Measurements from ENCODE around the gene RNF220. TPM values are rescaled to one million over a fixed set of nuclear protein-coding genes. Genes with fewer than 3 reads are reported as not detected.

Gene RNF220
- total and polyA plus RNA-seq, 7 donors: 49.5 to 122 (median 82.8) TPM

DNA sequence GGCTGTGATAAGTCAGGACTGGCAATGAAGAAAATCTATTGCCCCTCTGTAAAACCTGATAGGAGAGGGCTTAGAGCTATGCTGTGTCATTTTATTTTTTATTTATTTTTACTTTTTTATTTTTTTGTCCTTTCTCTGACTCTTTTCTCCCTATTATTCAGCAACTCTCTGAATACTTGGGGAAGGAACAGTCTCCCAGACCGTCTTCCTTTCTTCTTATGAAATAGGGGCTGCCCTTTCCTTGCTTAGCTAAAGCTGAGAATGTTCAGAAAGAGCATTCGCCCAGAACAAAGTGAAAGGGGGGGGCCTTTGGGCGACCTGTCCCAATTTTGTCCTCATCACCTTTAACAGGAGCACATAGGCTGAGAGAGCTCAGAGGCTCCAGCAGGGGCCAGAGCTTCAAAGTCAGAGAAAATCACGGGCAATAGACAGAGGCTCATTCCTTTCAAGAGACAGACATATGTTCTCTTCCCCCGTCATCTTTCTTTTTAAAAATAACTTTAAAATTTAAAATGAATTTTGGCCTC, 80.9 kb downstream of the RNF220 start:
- intact Hi-C loops (cut with DNase I): no loop called here
- H3K36me3 ChIP-seq: no peaks in the 10 kb centered on the region
- TF ChIP-seq, protein P1, sequence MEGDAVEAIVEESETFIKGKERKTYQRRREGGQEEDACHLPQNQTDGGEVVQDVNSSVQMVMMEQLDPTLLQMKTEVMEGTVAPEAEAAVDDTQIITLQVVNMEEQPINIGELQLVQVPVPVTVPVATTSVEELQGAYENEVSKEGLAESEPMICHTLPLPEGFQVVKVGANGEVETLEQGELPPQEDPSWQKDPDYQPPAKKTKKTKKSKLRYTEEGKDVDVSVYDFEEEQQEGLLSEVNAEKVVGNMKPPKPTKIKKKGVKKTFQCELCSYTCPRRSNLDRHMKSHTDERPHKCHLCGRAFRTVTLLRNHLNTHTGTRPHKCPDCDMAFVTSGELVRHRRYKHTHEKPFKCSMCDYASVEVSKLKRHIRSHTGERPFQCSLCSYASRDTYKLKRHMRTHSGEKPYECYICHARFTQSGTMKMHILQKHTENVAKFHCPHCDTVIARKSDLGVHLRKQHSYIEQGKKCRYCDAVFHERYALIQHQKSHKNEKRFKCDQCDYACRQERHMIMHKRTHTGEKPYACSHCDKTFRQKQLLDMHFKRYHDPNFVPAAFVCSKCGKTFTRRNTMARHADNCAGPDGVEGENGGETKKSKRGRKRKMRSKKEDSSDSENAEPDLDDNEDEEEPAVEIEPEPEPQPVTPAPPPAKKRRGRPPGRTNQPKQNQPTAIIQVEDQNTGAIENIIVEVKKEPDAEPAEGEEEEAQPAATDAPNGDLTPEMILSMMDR (IDR thresholded peaks at IDR 0.05): no peak
- TF ChIP-seq EP300 (IDR thresholded peaks at IDR 0.05): no peak
- TF ChIP-seq POLR2A (IDR thresholded peaks at IDR 0.05): no peak
- TF ChIP-seq POLR2AphosphoS5 (IDR thresholded peaks at IDR 0.05): no peak
- peak overlapping the region in 3 of 4 donors; percentile 11 to 70 (median 58) for H3K27ac ChIP-seq
- no peak for DNase-seq
- no peaks in the 10 kb centered on the region for H3K27me3 ChIP-seq
- peaks cover 0 to 14% (median 7%) of the 10 kb centered on the region in 4 donors for H3K4me1 ChIP-seq
- WGBS, 2 donors: 59 to 63% methylated on average over 5 of the region's 5 CpGs
- no peaks in the 10 kb centered on the region for H3K9me3 ChIP-seq
- H3K4me3 ChIP-seq: no peak overlapping the region

DNA sequence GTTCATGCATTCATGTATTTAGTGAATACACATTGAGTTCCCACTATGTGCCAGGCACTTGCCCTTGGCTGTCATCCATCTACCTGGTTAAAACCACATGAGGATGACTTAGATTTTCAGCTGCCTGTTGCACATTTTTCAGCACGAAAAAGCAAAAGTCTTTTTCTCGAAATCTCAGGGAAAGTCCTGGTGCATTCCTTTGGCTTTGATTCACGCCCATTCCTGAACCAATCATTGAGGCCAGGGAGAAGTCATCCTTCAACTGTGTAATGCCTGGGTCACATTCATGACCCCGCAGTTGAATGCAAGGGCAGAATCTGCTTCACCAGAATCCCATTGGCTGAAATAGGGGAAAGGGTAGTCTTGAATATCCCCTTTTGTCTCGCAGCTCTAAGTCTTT, 84.4 kb downstream of the RNF220 start:
- no peaks in the 10 kb centered on the region for H3K36me3 ChIP-seq
- 88 to 90% methylated on average over 5 of the region's 5 CpGs for WGBS, 2 donors
- H3K4me1 ChIP-seq: peaks cover 0 to 14% (median 7%) of the 10 kb centered on the region in 4 donors
- H3K9me3 ChIP-seq: no peaks in the 10 kb centered on the region
- TF ChIP-seq POLR2A (IDR thresholded peaks at IDR 0.05): no peak
- TF ChIP-seq, protein P1 (IDR thresholded peaks at IDR 0.05): no peak
- no peak for TF ChIP-seq POLR2AphosphoS5 (IDR thresholded peaks at IDR 0.05)
- no peak for TF ChIP-seq EP300 (IDR thresholded peaks at IDR 0.05)
- intact Hi-C loops (cut with DNase I): no loop called here
- no peak overlapping the region for H3K27ac ChIP-seq
- H3K27me3 ChIP-seq: no peaks in the 10 kb centered on the region
- DNase-seq: no peak
- H3K4me3 ChIP-seq: no peak overlapping the region

DNA sequence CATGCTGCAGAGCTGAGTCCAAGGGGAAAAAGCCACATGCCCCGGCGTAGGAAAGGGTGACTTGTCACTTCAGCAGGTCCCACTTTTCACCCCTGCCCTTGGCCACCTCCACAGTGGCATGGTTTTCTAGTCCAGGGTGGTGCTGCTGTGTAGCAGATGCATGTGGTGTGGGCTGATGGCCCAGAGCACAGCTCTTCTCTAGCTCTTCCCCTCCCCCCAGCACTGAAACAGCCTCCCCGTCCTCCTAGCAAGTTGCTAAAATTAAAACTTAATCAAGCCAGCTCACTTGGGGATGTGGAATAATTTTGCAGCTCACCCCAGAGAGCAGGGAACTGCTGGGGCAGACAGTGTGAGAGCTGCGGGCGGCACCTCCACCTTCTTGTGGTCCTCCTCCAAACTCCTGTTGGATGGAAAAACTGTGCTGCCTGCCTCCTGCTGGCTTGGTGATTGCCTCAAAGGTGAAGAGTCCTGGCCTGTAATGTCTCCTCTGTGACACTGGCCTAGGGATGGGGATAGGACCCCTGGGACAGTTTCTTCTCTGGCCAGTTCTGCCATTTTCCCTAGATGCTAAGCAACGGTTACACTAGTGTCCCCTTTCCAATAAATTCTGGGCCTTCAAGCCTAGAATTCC, 91.6 kb downstream of the RNF220 start:
- no peak overlapping the region for H3K4me3 ChIP-seq
- TF ChIP-seq POLR2AphosphoS5 (IDR thresholded peaks at IDR 0.05): no peak
- TF ChIP-seq, protein P1 (IDR thresholded peaks at IDR 0.05): no peak
- TF ChIP-seq POLR2A (IDR thresholded peaks at IDR 0.05): no peak
- TF ChIP-seq EP300 (IDR thresholded peaks at IDR 0.05): no peak
- H3K9me3 ChIP-seq: no peaks in the 10 kb centered on the region
- no peak for DNase-seq
- H3K4me1 ChIP-seq: peaks cover 0 to 13% (median 3%) of the 10 kb centered on the region in 4 donors
- 87 to 91% methylated on average over 6 of the region's 6 CpGs for WGBS, 2 donors
- intact Hi-C loops (cut with DNase I): no loop called here
- H3K27me3 ChIP-seq: peaks cover 2 to 24% (median 4%) of the 10 kb centered on the region in 3 donors
- H3K27ac ChIP-seq: no peak overlapping the region
- H3K36me3 ChIP-seq: no peaks in the 10 kb centered on the region

DNA sequence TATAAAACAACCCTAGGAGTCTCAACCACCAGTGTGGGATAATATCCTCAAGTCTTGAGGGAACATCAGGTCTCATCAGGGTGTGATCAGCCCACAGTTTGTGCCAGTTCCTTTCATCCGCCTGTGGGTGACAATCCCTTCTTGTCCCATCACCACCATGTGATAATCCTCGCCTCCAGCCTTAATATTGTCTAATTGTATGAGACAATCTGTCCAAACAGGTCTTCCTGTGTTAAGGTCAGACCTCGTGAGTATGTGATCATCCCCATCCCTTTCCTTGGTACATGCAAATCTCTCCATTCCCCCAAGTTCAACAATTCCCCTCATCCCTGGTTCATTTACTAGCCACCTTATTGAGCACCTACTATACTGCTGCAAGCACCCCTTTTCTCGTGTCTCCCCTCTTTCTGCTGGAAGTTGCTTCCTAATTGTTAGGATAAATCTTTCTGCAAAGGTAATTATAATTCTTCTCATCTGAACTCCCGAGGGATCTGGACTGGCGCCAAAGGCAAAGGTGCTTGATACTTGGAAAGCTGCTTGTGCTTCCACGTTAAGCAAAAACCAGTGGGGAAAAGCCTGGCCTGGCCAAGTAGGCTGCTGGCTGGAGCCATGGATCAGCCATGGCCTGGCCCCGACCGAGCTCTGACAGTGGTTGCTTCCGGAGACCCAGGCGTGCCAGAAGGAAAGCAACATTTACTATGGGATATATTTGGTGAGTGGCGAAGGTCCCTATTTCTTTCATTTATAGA, 92.5 kb downstream of the RNF220 start:
- H3K4me1 ChIP-seq: peaks cover 0 to 13% (median 3%) of the 10 kb centered on the region in 4 donors
- TF ChIP-seq POLR2A (IDR thresholded peaks at IDR 0.05): no peak
- TF ChIP-seq, protein P1 (IDR thresholded peaks at IDR 0.05): no peak
- no peak for TF ChIP-seq POLR2AphosphoS5 (IDR thresholded peaks at IDR 0.05)
- TF ChIP-seq EP300 (IDR thresholded peaks at IDR 0.05): no peak
- intact Hi-C loops (cut with DNase I): no loop called here
- DNase-seq: no peak
- 76 to 89% methylated on average over 12 of the region's 12 CpGs for WGBS, 2 donors
- peaks cover 2 to 24% (median 4%) of the 10 kb centered on the region in 3 donors for H3K27me3 ChIP-seq
- H3K27ac ChIP-seq: no peak overlapping the region
- no peak overlapping the region for H3K4me3 ChIP-seq
- H3K36me3 ChIP-seq: no peaks in the 10 kb centered on the region
- no peaks in the 10 kb centered on the region for H3K9me3 ChIP-seq
